Globus pallidus (tissue), 1 donor: ENCODE results near the gene NINL.
"Not testable (repeated sequence)": the region's sequence is repeated elsewhere in the genome, so short reads cannot be mapped to it uniquely, and the experiment has no call there.

Source experiments
- DNase-seq: peaks from one replicate; pipeline ENCODE4 v3.0.0-alpha.2; 2015; ENCODE audit warnings: low spot score

NINL gene

GRCh38 chr20:25584905-25585704 is at the start of gene NINL:
Gene NINL, minus strand, starts transcription at chr20:25585531. Its CDS starts 58,944 bp downstream, at chr20:25526587.
- DNase-seq, result no peak

- DNase-seq, result no peak
Measured at GRCh38 chr20:25632940-25633790, 47.8 kb upstream of the NINL start.

GRCh38 chr20:25630615-25631014 is 45.3 kb upstream of the NINL start:
- not testable (repeated sequence) for DNase-seq

GRCh38 chr20:25629816-25630499 is 44.6 kb upstream of the NINL start:
- DNase-seq, result no peak

- no peak for DNase-seq
Measured at GRCh38 chr20:25626779-25627178, 41.4 kb upstream of the NINL start.

GRCh38 chr20:25624500-25624939 is 39.2 kb upstream of the NINL start:
- DNase-seq, result no peak

GRCh38 chr20:25623736-25624499 is 38.6 kb upstream of the NINL start, which contains the start of gene NANP:
Gene NANP, minus strand, starts transcription at chr20:25624014. Its CDS starts 66 bp downstream, at chr20:25623948.
- DNase-seq, result peak; percentile 90

GRCh38 chr20:25623225-25623735 is 37.9 kb upstream of the NINL start:
- peak; percentile 26 for DNase-seq

- no peak for DNase-seq
Measured at GRCh38 chr20:25622450-25623224, 37.3 kb upstream of the NINL start.

GRCh38 chr20:25622049-25622448 is 36.7 kb upstream of the NINL start:
- DNase-seq, result no peak

GRCh38 chr20:25619514-25619913 is 34.2 kb upstream of the NINL start:
- no peak for DNase-seq

- DNase-seq, result no peak
Measured at GRCh38 chr20:25608774-25609173, 23.4 kb upstream of the NINL start.

- DNase-seq, result no peak
Measured at GRCh38 chr20:25606094-25606695, 20.9 kb upstream of the NINL start.

GRCh38 chr20:25605148-25605547 is 19.8 kb upstream of the NINL start:
- DNase-seq, result no peak

- DNase-seq, result no peak
Measured at GRCh38 chr20:25604611-25605010, 19.3 kb upstream of the NINL start.

- not testable (repeated sequence) for DNase-seq
Measured at GRCh38 chr20:25602914-25603309, 17.6 kb upstream of the NINL start.

- not testable (repeated sequence) for DNase-seq
Measured at GRCh38 chr20:25602191-25602913, 17.0 kb upstream of the NINL start.

- no peak for DNase-seq
Measured at GRCh38 chr20:25601659-25602058, 16.3 kb upstream of the NINL start.

GRCh38 chr20:25600632-25601031 is 15.3 kb upstream of the NINL start:
- no peak for DNase-seq
